HG02588 (cell line): ENCODE results near the gene DYRK1A.

Experiments used
- ATAC-seq: cut with Tn5 transposase; IDR thresholded peaks from one replicate; pipeline ENCODE4 v1.9.1; 2021; ENCODE audit warnings: mild to moderate bottlenecking, moderate library complexity; ENCODE audit not compliant: unreplicated experiment

The DYRK1A gene

GRCh38 chr21:37365517-37366481, 774 bp upstream of the DYRK1A start:
- peak; percentile 31 for ATAC-seq

- ATAC-seq, result peak; percentile 2
Observed at GRCh38 chr21:37367336-37367702, 746 bp downstream of the DYRK1A start.

GRCh38 chr21:37367703-37368540, 1.3 kb downstream of the DYRK1A start:
- ATAC-seq, result no peak

GRCh38 chr21:37368541-37369279, 2.1 kb downstream of the DYRK1A start:
- no peak for ATAC-seq

- no peak for ATAC-seq
Observed at GRCh38 chr21:37369307-37369854, 2.8 kb downstream of the DYRK1A start.

GRCh38 chr21:37370152-37371040, 3.8 kb downstream of the DYRK1A start:
- no peak for ATAC-seq

- no peak for ATAC-seq
Observed at GRCh38 chr21:37371041-37371397, 4.4 kb downstream of the DYRK1A start.

- ATAC-seq, result no peak
Observed at GRCh38 chr21:37372127-37372731, 5.7 kb downstream of the DYRK1A start.

GRCh38 chr21:37372951-37373350, 6.4 kb downstream of the DYRK1A start:
- ATAC-seq, result no peak

- no peak for ATAC-seq
Observed at GRCh38 chr21:37373539-37373938, 7.0 kb downstream of the DYRK1A start.

GRCh38 chr21:37374027-37374426, 7.5 kb downstream of the DYRK1A start:
- no peak for ATAC-seq

GRCh38 chr21:37375866-37376574, 9.4 kb downstream of the DYRK1A start:
- ATAC-seq, result no peak

- ATAC-seq, result no peak
Observed at GRCh38 chr21:37378700-37379139, 12.1 kb downstream of the DYRK1A start.

GRCh38 chr21:37380349-37381323, 14.1 kb downstream of the DYRK1A start:
- ATAC-seq, result no peak

GRCh38 chr21:37381883-37382585, 15.5 kb downstream of the DYRK1A start:
- ATAC-seq, result no peak

GRCh38 chr21:37383086-37383485, 16.5 kb downstream of the DYRK1A start:
- no peak for ATAC-seq

GRCh38 chr21:37383784-37384311, 17.3 kb downstream of the DYRK1A start:
- no peak for ATAC-seq
